Activated CD4-positive, alpha-beta T cell treated with anti-CD3 and anti-CD28 coated beads, Interleukin-2, amount 50 U/mL, for 1 hour (primary cell): ENCODE measurements around the gene BTAF1.
"Not testable (repeated sequence)": the region's sequence is repeated elsewhere in the genome, so short reads cannot be mapped to it uniquely, and the experiment has no call there.

Experiments
- DNase-seq: peaks from one replicate; pipeline ENCODE4 v3.0.0-alpha.2; 2020

The BTAF1 gene

GRCh38 chr10:91923371-91924211, at the start of gene BTAF1:
BTAF1 (plus strand) TSS chr10:91923770; CDS start chr10:91924077, 307 bp downstream.
- DNase-seq, result peak; percentile 91

DNA sequence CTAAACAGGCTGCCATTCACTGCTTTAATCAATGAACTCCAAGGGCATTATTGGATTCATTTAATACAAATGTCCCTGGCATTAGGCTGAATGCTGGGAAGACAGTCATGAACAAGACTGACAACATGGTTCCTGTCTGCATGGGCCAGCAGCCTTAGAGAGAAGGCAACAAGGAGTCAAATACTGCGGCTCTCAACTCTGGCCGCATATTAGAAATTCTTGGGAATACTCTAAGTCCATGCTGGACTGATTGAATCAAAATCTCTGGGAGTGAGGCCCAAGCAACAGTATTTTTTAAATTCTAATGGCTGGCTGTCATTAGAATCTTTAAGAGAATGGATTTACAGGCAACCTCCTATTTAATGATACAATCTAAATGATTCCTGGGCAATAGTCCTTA, 48.4 kb upstream of the BTAF1 start:
- no peak for DNase-seq

- DNase-seq, result no peak
Observed at GRCh38 chr10:91875779-91876178, 47.8 kb upstream of the BTAF1 start.

GRCh38 chr10:91879515-91880170, 43.9 kb upstream of the BTAF1 start:
- DNase-seq, result no peak

DNA sequence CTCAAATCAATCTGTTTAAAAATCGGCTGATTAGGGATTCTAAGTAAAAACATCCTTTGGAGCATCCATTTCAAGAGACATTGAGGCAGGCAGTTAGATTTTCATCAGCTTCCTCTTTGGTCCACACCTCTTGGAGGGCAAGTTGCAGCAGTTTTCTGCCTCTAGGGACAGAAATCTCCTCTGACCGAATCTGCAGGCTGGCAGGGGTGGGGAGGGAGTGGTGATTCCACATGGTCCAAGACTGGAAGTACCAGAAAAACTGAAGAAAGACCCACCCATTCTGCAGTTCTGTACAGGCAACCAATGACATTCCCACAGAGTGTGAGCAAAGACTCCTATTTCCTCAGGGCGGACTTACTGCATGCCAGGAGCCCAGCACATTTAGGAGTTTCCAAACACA, 43.3 kb upstream of the BTAF1 start:
- no peak for DNase-seq

DNA sequence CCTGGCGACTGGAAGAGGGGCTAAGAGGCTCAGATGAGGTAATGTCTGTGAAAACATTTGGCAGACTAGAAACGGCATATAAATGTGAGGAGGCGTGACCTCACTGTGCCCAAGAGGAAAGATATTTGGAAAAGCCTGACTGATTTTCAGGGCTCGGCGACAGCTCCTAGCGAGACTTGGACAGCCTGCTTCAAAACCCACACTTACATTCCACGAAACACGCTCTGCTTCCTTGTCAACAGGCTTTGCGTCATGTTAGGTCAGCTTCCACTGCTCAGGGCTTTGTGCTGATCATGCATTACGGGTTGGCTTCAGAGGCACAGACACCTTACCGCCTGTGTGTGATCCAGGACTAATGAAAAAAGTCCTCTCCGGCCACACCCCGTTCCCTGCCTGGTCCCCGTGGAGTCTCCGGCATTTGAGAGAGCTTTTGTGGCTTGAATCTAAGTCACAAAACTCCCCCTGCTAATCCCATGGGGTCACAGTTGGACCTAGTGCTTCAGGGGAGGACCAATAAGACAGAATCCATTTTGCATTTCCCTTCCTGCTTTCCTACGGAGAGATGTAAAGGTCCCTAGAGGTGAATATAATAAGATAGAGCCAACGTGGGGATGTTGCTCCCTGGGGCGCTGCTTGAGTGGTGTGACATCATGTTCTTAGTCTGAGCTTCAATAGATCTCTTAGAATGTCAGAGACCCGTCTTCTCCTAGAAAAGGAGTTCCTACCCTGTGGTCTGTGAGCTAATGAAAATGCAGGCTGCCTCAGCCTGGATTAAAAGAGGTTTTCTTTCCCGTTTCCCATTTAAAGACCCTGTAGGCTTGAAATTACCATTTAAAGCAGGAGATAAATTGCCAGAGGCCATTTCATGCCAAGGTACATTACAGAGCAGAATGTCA, 39.8 kb upstream of the BTAF1 start:
- DNase-seq, result no peak

DNA sequence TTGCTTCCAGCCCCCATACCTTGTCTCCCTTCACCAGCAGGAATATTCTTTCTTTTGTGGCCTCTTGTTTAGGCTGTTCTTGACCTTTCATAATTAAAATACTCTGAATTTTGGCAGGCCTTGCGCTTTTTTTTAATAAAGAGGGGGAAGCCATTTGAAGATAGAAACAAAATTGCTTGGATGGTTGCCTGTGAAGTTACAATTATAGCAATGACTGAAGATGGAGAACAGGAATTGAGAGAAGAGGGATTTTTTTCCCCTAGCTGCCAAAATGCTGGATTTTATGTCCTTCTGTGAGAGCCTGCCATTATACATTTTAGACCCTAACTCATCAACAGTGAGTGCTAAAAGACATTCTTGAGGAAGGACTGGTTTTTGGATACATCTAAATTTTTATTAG, 39.0 kb upstream of the BTAF1 start:
- no peak for DNase-seq

DNA sequence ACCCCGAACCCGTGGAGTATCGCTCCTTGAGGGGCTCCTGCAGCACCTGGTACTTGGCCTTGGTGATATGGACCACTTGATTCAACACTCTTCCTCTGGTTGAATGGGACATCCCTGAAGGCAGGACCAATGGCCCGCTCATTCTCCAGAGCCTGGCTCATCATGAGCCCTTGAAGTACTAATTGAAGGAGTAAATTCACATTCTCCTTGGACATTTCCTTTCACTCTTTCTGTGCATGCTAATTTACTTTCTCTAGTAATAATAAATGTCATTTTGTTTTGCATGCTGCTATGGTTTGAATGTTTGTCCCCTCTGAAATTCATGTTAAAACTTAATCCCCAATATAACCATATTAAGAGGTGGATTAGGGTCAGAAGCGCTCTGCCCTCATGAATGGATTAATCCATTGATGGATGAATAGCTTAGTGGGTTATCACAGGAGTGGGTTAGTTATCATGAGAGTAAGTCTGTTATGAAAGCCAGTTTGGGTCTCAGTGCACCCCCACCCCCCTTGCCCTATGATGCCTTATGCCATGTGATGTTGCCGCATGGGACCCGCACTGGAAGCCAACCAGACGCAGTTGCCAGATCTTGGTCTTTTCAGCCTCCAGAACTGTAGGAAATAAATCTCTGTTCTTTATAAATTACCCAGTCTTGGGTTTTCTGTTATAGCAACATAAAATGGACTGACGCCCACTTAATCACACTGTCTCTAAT, 38.0 kb upstream of the BTAF1 start:
- DNase-seq, result no peak

DNA sequence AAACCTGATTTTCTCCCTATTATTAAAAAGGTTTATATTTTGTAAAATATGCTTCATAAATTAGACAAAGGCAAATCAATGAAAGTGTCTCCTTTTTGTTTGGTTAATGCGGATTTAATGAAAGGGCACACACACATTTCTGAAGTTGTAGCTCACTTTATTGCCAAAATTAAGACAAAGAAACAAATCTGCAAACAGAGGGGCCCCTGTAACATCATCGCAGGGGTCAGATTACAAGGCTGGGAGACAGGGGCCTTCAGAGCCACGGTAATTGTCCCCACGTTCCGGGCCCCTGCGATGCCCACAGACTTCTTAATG, 36.7 kb upstream of the BTAF1 start:
- DNase-seq, result no peak

DNA sequence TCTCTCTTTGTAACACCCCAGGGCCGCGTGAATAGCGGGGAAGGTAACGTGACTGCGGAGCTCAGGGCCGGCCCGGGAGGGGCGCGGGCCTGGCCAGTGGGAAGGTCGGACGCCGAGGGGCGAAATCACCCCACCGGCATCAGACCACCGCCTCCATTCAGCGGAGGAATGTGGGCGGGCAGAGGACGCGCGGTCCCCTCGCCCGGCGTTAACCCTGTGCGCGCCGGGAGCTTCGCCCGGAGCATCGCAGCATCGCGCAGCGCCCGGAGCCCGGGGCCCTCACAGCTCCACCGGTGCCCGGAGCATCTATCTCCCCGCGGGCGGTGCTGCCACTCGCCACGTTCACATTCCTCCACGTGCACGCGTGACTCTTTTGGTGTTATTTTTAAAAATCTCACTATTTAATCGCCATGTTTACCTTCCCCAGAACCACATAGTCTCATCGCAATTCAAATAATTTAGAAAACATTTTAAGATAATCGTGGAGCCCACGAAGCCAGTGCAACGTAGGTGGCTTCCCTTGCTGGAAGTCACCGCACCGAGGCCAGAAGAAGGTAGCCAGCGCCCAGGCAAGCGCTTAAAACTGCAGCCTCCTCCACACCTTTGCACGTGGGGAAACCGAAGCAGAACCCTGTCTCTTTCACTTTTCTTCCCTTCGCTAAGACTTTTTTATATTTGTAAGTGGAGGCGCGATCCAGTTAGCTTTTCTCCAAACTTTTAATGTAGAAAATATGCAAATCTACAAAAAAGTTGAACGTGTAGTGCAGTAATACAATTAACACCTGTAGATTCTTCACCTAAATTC, 36.1 kb upstream of the BTAF1 start:
- DNase-seq, result peak; percentile 7

GRCh38 chr10:91891125-91892001, 32.2 kb upstream of the BTAF1 start:
- no peak for DNase-seq

DNA sequence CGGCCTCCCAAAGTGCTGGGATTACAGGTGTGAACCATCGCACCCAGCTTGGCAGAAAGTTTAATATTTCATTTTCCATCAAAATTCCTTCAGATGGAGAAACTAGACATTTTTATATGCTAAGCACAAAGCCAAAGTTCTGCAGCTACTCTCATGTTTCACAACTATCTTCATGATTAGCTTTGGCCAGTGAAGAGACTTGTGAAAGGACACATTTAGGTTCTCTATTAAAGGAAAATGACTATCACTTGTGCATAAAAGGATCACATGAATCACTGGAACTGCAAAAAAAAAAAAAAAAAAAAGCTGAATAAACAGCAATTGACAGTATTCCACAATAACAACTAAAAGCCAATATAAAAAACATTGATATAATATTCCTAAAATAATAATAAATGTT, 30.5 kb upstream of the BTAF1 start:
- DNase-seq, result no peak

DNA sequence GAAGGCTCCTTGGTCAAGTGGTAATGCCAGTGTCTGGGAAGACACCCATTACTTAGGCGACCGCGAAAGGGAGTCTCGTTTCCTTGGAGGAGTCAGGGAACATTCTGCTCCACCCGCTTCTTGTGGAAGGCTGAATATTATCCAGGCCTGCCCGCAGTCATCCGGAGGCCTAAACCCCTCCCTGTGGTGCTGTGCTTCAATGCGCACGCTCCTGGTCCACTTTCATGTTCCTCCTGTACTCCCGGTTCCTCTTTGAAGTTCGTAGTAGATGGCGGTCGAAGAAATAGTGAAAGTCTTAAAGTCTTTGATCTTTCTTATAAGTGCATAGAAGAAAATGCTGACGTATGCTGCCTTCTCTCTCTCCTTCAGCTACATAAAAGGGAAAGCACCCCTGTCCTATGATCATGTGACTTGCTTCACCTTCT, 29.3 kb upstream of the BTAF1 start:
- not testable (repeated sequence) for DNase-seq

- no peak for DNase-seq
Observed at GRCh38 chr10:91896212-91896756, 27.3 kb upstream of the BTAF1 start.

GRCh38 chr10:91897421-91897820, 26.1 kb upstream of the BTAF1 start:
- DNase-seq, result no peak

- DNase-seq, result peak; percentile 22
Observed at GRCh38 chr10:91901784-91902677, 21.5 kb upstream of the BTAF1 start.

- no peak for DNase-seq
Observed at GRCh38 chr10:91907033-91907594, 16.5 kb upstream of the BTAF1 start.

- DNase-seq, result no peak
Observed at GRCh38 chr10:91907914-91908336, 15.6 kb upstream of the BTAF1 start.
